ENCODE results near the gene KDM4B.

Gene KDM4B

GRCh38 chr19:5141850-5142724, 173.2 kb downstream of the KDM4B start:
- no peak for DNase-seq

- DNase-seq, result no peak
Observed at GRCh38 chr19:5142725-5143097, 173.8 kb downstream of the KDM4B start.

GRCh38 chr19:5143471-5144411, 174.8 kb downstream of the KDM4B start:
- DNase-seq, result no peak

GRCh38 chr19:5144545-5145179, 175.7 kb downstream of the KDM4B start:
- DNase-seq, result no peak

- no peak for DNase-seq
Observed at GRCh38 chr19:5145521-5146511, 176.9 kb downstream of the KDM4B start.

- no peak for DNase-seq
Observed at GRCh38 chr19:5147074-5147977, 178.4 kb downstream of the KDM4B start.

- DNase-seq, result no peak
Observed at GRCh38 chr19:5147978-5148793, 179.3 kb downstream of the KDM4B start.

GRCh38 chr19:5148794-5149190, 179.9 kb downstream of the KDM4B start:
- DNase-seq, result no peak

GRCh38 chr19:5149508-5149907, 180.6 kb downstream of the KDM4B start:
- DNase-seq, result no peak

GRCh38 chr19:5149932-5150901, 181.3 kb downstream of the KDM4B start:
- DNase-seq, result no peak

- DNase-seq, result no peak
Observed at GRCh38 chr19:5150902-5151741, 182.2 kb downstream of the KDM4B start.

GRCh38 chr19:5152013-5152763, 183.3 kb downstream of the KDM4B start:
- DNase-seq, result no peak

- no peak for DNase-seq
Observed at GRCh38 chr19:5152767-5153532, 184.0 kb downstream of the KDM4B start.

- no peak for DNase-seq
Observed at GRCh38 chr19:5153601-5154128, 184.8 kb downstream of the KDM4B start.

GRCh38 chr19:5154129-5154798, 185.4 kb downstream of the KDM4B start:
- peak; percentile 65 for DNase-seq

Data from activated CD8-positive, alpha-beta memory T cell treated with anti-CD3 and anti-CD28 coated beads, Interleukin-2, amount 50 U/mL, for 4 hours (primary cell).